ENCODE measurements around the gene BTBD9. TPM values are rescaled to one million over a fixed set of nuclear protein-coding genes. Genes with fewer than 3 reads are reported as not detected.

The BTBD9 gene
- total RNA-seq, 1 experiment from 2014 or later = 11.3 TPM

DNA sequence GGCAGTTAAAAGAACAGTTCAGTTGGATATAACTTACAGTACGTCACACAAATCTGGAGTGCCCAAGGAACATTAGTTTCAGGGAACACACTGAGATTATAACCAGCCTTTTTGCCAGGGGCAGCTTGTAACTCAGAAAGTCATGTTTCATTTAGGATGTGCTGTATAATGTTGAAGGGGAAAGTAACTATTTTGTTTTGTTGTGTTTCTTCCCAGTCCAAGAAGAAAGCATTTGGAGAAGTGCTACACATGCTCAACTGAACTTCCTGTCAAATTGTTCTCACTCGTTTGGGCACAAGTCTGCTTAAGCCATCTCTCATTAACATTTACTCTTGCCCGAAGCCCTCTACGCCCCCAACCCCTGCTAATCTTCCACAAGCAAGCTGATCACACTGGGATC, 157.9 kb downstream of the BTBD9 start:
- DNase-seq (ENCODE audit: low read depth) = no peak

DNA sequence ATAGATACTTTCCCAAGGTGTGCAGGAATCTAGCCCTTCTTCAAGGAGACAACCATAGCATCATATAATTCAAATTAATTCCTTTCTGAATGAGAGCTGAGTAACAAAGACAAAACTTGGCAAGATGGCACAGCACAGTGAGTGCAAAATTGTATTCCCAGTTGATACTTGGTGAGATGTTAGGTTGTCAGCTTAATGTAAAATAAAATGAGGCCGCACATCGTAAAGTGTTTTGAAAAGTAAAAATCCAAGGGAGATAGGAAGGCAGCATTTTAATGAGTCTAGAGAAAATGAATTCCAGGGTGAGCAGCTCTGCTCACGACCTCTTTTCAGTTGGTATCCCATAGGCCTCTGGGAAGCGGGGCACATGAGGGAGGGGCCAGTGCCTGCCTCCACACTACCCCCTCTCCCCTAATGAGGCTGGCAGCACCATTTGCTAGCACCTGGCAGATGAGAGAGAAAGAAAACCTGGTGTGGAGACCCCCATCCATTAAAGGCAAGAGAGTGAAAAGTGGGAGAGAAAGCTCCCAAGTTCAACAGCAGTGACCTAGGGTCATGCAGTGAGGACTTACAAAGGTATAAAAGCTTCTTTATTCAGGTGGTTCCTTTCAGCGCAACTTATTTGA, 158.4 kb downstream of the BTBD9 start:
- no peak for DNase-seq (ENCODE audit: low read depth)

DNA sequence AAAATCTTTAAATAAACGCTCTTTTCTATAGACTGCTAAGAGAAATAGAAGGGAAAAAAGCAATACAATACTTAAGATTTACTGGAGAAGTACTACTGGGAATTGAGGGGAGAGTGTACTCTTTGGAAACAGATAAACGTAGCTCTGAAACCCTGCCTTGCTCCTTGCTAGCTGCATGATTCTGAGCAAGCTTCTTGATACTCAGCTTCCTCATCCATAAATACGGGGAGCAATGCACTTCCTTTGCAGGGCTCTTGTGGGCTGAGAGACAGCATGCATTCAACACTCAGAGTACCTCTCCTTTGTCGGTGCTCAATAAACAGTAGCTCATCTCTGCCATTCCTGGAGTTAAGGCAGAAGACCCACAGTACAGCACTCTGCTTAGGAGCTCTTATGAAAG, 159.7 kb downstream of the BTBD9 start:
- DNase-seq (ENCODE audit: low read depth) = no peak

DNA sequence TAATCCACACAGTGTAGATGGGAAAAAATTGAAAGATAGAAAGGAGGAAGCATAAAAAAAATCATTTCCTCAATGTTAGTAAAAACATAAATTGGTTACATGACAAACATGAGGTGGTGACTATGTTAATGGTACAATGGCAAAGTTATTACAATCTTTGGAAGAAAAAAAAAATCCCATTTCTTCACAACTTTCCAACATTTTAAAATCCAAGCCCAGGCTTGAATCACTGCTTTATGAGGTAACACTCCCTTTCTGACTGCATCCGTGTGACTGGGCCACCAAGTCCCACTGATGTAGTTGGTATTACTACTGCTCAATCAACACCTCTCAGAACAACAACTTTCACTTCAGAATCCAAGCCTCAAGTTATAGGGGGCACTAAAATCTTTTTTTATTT, 160.4 kb downstream of the BTBD9 start:
- DNase-seq (ENCODE audit: low read depth) = no peak

DNA sequence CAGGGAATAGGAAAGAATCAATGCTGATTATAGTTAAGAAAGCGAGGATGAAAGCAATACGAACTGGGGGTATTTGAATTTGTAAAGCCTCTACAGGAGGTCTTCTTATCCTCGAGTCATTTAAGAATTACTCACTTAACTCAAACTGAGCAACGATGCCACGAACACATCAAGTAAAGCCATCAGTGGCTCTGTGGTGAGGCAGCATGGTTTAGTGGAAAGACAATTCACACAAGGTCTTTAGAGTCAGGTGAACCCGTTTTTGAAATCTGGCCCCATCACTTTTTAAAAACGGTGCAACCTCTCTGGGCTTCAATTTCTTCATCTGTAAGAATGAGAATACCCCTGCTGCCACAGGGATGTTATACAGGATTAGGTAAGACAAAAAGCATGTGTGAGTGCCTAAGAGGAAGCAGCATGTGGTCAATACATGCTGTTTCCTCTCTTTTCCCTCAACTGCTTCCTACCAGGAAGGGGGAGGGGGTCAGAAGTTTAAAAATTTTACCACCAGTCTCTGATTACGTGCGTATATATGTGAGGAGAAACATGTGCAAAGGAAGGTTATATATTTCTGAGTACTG, 162.0 kb downstream of the BTBD9 start:
- DNase-seq (ENCODE audit: low read depth) = no peak

DNA sequence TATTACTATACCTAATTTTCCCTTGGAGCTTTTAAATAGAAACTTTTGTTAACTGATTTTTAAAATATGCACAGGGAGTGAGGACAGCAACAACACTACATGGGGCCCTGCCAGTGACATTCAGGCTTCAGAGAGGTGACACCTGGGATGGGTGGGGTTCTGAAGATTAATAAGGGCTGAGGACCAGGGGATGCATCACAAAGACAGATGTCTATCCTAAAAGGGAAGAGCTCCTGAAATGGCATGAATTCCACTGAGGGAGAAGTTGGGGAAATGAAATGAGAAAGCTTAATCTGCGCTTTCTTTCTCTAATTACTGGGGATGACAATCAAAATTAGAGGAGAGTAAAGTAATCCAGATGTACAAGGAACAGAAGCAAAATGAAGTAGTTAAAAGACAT, 162.8 kb downstream of the BTBD9 start:
- DNase-seq (ENCODE audit: low read depth) = no peak

DNA sequence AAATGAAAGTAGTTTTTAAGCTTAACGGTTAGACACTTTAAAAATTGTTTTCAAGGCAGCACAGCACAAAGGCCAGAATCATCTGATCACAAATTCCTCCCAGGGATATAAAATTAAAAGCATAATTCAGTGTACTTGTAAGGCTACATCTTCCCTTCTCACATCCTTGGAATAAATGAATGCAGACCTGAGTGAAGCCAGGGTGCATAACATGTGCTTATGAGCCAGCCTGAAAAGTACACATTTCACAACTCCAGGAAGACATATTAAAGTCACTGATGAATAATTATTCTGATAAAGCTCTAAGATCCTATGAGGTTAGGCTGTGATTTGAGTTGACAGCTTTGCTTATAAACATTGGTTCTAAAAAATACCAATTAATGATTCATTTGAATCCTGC, 163.6 kb downstream of the BTBD9 start:
- DNase-seq (ENCODE audit: low read depth) = no peak

DNA sequence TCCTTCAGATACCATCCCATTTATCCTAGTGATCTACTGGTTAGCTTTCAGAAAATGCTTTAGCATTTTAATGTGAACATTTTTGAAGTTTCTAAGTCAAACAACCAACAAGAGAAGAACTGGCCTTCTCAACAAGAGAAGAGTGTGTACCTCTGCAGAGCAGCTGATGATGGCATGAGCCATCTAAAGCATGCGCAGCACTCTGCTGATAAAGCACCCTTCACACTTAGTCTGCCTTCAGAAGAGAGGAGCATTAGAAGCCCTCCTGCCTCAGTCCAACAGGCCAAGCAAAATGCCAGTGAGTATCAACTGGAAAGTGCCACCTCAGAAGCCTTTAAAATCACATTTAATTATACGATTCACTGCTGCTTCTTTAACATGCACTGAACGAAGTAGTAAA, 169.2 kb downstream of the BTBD9 start:
- no peak for DNase-seq (ENCODE audit: low read depth)

DNA sequence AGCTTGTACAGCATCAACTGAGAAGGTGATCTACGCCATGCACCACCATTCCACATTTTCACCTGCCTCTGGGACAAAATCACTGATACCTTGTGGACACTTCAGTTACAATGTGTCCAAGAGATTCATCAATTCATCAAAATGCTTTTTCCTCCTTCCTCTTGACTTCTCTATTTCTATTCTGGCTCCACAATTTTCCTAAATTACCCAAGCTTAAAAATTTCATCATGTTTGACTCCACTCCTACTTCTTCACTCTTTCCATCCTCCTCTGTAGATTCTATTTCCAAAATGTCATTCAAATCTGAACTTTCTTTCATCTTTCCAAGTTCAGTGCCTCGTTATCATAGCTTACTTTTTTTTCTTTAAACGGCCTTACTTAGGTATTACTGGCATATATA, 172.2 kb downstream of the BTBD9 start:
- DNase-seq (ENCODE audit: low read depth) = no peak

DNA sequence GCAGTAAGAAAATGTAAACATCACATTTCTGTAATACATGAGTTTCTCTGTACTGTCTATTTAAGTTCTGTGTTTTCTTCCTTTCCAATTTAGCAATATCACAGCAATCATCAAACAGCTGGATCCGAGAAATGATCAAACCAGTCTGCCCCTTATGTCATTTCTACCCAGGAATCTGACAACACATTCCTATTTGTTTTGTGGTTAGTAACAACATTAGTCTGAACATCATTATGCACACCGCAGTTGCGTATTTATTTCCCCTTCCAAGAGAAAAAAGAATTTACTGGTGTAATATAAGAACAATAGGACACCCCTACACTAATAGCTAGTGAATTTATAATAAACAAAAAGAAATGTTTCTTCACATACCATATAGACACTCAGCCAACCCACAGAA, 179.5 kb downstream of the BTBD9 start:
- DNase-seq (ENCODE audit: low read depth) = peak; percentile 65

DNA sequence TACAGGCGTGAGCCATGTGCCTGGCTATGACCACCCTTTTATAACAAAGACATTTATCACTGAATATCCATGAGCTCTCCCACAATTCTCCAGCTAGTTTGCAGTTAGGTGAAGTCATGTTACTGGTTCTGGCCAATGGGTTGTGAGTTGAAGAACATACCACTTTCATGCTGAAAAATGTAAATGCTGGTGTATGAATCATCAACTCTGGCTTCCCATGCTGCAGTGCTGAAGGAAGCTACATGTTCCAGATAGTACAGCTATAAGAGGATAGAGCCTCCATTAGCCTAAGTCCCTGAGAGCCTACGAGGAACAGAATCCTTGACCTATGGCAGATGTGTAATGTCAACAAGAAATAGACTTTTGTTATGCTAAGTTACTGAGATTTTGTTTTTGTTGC, 180.4 kb downstream of the BTBD9 start:
- peak; percentile 14 for DNase-seq (ENCODE audit: low read depth)

DNA sequence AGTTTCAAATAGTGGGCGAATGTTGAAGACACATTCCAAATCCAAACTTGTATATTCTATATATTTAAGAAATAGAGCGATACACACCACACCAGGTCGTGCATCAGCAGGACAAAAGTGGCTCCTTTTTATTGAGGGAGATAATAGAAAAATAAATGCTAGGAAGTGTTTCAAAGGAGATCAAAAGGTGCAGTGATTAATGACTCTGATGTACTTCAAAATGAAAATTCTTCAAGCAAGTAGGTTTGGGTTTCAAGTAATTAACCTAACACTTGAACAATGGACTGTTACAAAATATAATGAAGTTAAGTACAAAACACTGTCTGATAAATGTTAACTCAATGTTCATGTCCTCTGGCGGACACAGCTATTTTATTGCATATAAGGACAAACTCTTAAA, 185.9 kb downstream of the BTBD9 start:
- no peak for DNase-seq (ENCODE audit: low read depth)

DNA sequence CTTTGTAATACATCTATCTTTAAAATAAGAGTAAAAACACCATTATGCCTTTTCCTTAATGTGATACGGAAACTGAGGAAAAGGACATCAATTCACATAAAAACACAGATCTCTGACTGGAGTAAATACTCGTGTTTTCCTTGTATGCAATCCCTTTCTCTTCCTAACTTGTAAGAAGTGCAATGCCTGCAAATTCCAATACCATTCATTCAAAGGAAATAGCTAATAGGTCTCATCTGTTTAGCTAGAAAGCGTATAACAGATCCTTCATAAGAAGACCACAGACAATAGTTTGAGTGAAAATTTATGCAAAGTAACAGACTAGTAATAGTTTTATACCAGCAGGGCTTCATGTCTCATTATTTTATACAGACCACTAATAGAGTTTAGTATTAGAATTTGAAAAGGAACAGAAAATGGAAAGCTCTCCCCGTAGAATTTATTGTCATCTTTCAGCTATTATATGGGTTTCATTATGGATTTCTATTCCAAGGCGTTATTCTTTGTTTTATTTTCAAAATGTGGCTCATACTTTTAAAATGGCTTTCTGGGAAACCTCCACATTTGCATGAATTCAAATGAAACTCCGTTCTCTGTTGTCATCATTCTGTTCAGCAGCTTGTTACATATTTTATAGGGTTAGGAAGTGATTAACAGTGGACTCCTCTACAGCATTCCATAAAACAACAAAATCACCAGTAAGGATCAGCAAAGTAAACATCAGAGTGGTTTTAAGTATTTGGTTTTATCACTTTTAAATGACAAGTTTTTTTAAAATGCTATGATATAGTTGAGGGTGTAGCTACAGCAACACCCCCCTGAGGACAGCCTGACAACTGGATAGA, 186.7 kb downstream of the BTBD9 start:
- no peak for DNase-seq (ENCODE audit: low read depth)

DNA sequence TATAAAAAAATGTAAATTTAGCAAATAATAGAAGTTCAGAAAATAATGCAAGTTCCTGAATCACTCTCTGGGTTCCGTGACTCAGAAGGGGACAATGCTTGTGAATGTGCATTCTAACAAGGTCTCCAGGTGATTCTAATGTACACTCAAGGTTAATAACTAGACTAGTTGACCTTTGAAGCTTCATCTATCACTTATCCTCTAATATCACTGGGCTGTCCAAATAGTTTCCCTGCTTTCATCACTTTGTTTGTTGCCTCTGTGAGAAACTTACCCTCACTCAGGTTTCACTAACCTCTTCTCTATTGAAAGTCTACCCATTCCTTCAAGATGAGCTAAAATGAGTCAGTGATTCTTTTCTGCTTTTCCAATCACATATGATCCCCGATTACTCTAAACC, 189.0 kb downstream of the BTBD9 start:
- no peak for DNase-seq (ENCODE audit: low read depth)

DNA sequence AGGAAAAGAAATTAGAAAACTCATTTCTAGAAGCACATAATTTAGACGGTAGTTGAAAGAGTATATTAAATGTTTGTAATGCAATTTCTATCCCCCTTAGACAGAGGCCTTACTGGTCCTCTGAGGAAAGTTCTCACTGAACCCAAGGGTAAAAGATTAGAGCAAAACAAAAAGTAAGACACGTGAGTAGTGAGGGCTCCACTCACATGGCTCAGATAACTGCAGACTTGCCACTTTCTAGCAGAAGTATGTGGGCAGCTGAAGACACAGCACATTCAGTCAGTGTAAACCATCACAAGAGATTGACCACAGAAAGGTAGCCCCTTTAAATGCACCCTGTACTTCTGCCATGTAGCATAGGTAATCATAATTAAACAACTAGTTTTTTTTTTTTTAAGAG, 193.8 kb downstream of the BTBD9 start:
- DNase-seq (ENCODE audit: low read depth) = no peak

DNA sequence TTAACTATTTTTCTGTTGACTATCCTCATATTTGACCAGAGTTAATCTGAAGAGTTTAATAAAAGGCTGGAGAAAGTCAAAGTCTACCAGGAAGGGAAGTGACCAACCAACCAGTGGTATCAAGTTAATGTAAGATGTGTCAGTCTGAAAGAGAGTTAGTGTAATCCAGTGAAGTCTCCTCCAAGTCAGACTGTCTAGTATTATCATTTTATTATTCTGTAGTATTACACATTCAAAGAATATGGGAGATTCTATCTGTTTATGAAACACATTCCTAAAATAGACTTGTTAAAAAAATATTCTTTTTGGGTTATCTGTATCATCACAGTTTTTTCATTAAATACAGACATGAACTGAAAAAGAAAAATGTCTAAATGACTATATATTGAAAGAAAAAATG, 194.4 kb downstream of the BTBD9 start:
- no peak for DNase-seq (ENCODE audit: low read depth)

DNA sequence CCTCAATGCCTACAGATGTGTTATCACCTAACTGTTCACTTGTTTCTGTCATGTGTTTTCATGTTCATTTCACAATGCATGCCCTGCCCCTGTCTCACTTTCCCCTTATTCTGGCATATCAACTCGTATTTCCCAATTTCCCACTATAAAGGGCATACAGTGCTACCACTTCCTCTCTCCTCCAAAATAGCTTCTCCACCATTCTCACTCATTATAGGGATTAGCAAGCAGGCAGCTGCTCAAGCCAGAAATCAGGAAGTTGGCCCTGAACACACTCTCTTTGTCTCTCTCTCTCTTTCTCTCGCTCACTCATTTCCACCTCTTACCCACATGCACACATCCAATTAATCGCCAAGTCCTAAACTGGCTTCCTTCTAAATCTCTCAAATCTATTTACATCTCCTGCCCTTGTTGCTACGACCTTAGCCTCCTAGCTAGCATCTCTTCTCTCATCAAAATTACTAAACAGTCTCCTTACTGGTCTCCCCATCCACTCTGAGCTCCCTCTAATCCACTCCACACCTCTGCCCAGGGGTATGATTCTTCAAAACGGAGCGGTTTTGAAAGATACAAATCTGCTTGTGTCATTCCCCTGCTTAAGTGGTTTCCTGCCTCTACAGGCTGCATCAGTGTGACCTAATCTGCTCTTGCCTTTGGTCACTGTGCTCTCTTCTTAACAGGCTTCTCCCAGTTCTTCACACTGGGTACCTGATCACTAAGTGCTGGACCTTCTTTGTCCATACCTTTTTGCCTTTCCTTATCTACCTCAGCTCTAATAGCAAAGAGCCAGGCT, 196.2 kb downstream of the BTBD9 start:
- peak; percentile 13 for DNase-seq (ENCODE audit: low read depth)

DNA sequence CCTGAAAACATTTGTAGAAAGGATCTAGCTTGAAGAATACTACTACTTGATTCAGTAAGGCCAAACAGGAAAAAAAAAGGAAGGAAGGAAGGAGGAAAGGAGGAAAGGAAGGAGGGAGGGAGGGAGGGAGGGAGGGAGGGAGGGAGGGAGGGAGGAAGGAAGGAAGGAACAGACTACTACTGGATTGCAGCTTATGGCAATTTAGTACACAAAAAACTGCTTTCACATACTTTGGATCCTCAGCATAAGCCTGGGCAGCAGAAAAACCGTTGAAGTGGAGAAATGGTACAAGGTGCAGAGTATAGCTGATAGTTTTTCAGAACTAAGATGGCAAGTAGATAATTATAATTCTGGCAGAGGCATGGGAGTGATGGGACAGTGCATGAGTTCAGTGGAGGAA, 201.6 kb downstream of the BTBD9 start:
- DNase-seq (ENCODE audit: low read depth) = no peak

DNA sequence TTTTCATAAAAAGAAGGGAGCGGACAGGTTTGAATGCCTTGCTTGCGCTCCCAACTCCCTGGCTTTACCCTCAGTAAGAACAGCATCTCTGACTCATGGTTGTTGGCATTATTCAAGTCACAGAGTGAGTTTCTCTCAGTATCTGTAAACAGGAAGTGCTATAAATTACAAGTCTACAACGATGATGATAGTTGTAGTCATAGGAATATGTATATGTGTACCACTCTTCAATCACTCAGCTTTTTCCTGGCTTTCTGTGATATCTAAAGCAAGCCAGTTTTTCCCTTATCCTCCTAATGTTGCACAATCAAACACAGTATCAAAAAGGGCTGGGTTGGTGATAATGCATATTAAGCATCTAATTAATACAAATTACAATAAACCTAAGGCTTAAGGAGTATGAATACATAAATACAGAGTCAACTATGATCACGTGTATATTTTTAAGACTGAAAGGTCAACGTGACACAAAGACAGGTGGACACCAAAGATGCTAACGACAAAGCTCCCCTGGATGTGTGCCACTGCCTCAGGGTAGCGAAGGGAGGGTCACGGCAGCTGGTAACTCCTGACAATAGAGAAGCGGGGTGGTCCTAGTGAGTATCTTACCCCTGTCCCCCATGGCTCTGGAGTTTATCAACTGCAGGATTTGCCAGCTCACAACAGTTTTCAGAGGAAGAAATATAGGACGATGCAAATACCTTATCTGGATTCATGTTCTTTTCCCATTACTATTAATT, 202.8 kb downstream of the BTBD9 start:
- DNase-seq (ENCODE audit: low read depth) = peak; percentile 89

DNA sequence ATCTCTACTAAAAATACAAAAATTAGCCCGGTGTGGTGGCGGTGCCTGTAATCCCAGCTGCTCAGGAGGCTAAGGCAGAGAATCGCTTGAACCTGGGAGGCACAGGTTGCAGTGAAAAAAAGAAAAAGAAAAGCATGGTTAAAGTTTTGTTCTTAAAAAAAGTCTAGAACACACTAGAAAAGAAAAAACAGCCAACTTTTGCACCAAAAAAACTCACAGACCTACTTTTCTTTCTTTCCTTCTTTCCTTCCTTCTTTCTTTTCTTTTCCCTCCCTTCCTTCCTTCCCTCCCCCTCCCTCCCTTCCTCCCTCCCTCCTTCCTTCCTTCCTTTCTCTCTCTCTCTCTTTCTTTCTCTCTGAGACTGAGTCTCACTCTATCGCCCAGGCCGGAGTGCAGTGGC, 204.4 kb downstream of the BTBD9 start:
- no peak for DNase-seq (ENCODE audit: low read depth)

DNA sequence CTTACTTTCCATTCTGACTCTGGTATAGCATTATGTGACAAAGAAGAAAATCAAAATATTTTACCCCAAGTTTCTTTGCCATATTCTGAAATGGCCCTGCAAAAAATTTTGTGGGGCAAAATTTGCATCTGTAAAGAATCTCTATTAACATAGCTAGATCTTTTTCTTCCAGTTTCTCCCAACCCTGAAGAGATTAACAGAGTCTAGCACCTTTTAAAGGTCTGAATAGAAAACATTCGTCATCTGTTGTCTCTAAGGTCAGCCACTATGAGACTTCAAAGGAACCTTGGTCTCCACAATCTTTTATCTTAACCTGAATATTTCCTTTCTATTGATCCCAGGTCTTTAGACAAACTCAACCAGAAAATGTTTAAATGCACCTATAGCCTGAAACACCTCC, 205.7 kb downstream of the BTBD9 start:
- DNase-seq (ENCODE audit: low read depth) = no peak

DNA sequence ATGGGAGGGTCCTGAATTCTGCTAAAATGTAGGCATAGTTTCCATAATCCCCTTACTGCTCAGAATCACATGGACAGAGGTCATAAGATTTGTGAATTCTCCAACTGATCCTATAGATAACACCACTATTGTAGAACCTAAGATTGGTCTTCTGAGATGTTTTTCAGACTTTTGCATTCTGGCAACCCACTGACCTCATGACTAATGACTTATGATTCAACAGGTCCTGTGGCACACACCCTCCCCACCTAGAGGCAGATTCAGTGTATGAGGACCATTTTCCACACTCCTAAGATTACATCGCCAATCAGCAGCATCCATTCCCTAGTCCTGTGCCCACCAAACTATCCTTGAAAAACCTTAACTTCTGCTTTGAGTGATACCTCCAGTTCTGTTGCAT, 207.2 kb downstream of the BTBD9 start:
- DNase-seq (ENCODE audit: low read depth) = peak; percentile 79

Measured in M059J (cell line).